NCI-H2171 treated with DMSO at 0.1 percent for 48 hours (cell line): ENCODE results near the gene PABPN1L.
"Not testable (repeated sequence)": the region's sequence is repeated elsewhere in the genome, so short reads cannot be mapped to it uniquely, and the experiment has no call there.

Source experiments
- DNase-seq: peaks from one replicate; lab custom pipeline; 2025; lab: John Stamatoyannopoulos, UW

PABPN1L gene

GRCh38 chr16:88827727-88828126 lies 38.7 kb downstream of the PABPN1L start:
- DNase-seq = no peak

DNA sequence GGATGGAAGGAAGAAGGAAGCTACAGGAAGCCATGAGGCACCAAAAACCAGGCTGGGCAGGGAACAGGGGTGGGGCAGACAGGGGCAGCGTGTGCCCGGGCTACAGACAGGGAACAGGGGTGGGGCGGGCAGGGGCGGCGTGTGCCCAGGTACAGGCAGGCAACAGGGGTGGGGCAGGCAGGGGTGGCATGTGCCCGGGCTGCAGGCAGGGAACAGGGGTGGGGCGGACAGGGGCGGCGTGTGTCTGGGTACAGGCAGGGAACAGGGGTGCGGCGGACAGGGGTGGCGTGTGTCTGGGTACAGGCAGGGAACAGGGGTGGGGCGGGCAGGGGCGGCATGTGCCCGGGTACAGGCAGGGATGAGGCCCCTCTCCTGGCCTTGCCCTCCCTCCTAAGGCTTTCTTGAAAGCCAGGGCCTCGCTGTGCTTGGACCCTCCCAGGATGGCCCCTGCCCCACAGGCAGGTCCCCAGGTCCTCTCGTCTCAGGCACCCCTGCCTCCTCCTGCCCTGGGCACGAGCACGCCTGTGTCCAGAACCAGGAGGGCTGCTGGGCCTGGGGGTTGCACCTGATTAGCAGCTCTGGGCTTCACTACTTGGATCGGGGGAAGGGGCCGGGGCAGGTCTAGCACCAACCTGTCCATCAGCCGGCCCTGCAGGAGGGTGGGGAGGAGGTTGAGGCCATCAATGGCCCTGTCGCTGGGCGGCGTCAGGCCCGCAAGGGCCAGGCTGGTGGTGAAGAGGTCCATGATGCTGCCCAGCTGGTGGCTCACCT lies 40.2 kb downstream of the PABPN1L start:
- no peak for DNase-seq

- no peak for DNase-seq
Measured at GRCh38 chr16:88825146-88825545, 41.3 kb downstream of the PABPN1L start.

- DNase-seq = no peak
Measured at GRCh38 chr16:88824256-88825077, 42.0 kb downstream of the PABPN1L start.

DNA sequence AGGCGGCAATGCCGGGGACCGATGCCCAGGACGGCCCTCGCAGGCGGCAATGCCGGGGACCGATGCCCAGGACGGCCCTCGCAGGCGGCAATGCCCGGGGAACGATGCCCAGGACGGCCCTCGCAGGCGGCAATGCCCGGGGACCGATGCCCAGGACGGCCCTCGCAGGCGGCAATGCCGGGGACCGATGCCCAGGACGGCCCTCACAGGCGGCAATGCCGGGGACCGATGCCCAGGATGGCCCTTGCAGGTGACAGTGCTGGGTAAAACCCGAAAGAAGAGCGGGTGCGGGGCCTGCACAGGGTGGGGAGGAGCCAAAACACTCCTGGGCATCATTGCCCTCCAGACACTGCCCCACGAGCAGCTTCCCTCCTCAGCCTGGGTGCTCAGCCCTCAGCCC lies 42.8 kb downstream of the PABPN1L start:
- not testable (repeated sequence) for DNase-seq

GRCh38 chr16:88822281-88823040 lies 44.0 kb downstream of the PABPN1L start:
- no peak for DNase-seq

GRCh38 chr16:88821168-88821850 lies 45.2 kb downstream of the PABPN1L start:
- DNase-seq = no peak

DNA sequence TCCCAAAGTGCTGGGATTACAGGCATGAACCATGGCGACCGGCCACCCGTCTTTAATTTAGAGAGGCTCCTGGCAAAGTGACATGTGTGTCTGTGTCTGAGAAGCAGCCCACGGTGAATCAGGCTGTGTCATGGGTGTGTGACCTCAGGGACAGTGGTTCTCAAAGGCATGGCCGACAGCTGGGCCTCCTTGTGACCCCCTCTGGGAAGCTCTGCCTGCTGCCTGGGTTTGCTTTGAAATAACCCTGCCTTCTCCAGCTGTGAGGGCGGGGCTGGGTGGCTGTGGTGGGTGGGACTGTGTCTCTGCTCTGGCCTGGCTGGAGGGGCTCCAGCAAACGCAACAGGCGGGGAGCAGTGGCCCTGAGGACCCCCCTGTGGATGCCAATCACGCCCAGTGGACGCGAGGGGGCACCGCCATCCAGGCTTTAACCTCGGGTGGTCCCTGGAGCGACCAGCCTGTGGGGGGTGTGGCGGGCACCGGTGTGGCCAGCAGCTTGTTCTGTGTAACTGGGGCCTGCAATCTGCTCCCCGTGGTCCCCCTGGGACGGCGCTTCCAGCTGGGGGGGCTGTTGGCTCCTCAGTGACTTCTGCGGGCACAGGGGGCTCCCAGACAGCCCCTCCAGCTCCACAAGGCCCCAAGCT lies 46.0 kb downstream of the PABPN1L start:
- no peak for DNase-seq

- no peak for DNase-seq
Measured at GRCh38 chr16:88819126-88819525, 47.3 kb downstream of the PABPN1L start.

- DNase-seq = no peak
Measured at GRCh38 chr16:88818575-88818874, 47.9 kb downstream of the PABPN1L start.

- DNase-seq = no peak
Measured at GRCh38 chr16:88817785-88818574, 48.5 kb downstream of the PABPN1L start.

- DNase-seq = no peak
Measured at GRCh38 chr16:88816736-88817535, 49.5 kb downstream of the PABPN1L start.

GRCh38 chr16:88815901-88816589 lies 50.4 kb downstream of the PABPN1L start:
- DNase-seq = peak; percentile 61

DNA sequence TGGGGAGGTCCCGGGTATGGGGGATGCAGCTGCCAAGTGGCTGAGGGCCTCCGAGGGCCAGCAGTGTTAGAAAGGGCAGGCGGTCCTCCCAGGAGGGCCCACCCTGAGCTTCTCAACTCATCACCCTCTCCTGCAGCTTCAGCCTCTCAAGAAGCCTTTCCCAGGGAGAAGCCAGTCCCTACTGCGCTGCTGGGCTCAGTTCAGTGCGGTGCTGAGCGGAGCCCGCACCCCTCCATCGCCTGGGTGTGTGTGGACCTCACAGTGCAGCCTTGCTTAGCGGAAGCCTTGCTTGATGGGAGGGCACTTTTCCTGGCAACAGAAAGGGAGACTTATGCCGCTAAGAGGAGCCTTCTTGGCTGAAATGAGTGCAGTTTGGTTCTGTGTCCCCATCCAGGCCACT lies 51.2 kb downstream of the PABPN1L start:
- DNase-seq = no peak

GRCh38 chr16:88814144-88814502 lies 52.3 kb downstream of the PABPN1L start:
- no peak for DNase-seq
